Measurements from ENCODE around the gene DUSP5. TPM values are rescaled to one million over a fixed set of nuclear protein-coding genes. Genes with fewer than 3 reads are reported as not detected.

DUSP5 gene
- total RNA-seq, 2 experiments from 2014 or later = 60.9 to 70.7 TPM

DNA sequence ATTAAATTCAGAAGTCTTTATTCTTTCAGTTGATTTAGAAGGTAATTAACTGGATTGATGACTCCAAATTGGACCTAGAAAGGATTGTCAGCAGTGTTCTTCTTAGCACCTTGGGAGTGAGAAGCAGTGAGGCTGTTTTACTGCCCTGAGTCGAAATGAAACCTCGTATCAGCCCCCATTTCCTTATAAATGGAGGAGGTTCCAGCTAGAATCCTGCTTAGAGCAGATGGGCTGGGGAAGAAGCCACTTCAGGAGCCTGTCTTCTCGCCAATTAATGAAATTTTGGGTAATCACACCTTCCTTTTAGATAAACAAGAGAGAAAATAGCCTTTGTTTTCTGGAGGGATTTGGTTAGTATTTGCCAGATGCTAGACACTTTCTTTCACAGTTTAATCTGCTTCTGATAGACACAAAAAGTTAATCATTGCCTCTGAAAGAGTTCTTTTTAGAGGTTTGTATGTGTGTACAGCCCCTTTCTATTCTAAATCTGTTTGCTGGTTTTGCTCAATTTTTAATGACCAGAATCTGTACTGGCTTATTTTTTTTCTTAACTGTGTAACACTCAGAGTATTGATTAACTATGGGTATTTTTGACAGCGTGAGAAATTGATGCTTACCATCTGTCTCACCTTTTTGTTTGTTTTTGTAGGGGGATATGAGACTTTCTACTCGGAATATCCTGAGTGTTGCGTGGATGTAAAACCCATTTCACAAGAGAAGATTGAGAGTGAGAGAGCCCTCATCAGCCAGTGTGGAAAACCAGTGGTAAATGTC is 4.6 kb downstream of the DUSP5 start:
- intact Hi-C loops (cut with DNase I, micrococcal nuclease) = no loop called here
- no peak for ATAC-seq
- Mint-ChIP-seq H3K36me3 (ENCODE audit: low read depth) (peaks cover 82% of the 10 kb centered on the region), H3K27ac (peak overlapping the region; percentile 94), H3K4me3 (peak overlapping the region; percentile 95), H3K4me1 (peaks cover 76% of the 10 kb centered on the region), H3K27me3 (no peaks in the 10 kb centered on the region), H3K9me3 (ENCODE audit: low read depth) (no peaks in the 10 kb centered on the region)
- CTCF ChIA-PET = interaction anchor here (0.5 to 4.2 kb wide), 15 partner anchors 10 to 243 kb away, joined by 3 to 28 read pairs (median 4); partner anchors contain the start of gene SMNDC1
- POLR2A ChIA-PET = interaction anchor here (0.8 to 2.5 kb wide), 5 partner anchors 10 to 293 kb away, joined by 3 to 15 read pairs (median 3); no protein-coding TSS in a partner anchor
- DNase-seq = no peak

DNA sequence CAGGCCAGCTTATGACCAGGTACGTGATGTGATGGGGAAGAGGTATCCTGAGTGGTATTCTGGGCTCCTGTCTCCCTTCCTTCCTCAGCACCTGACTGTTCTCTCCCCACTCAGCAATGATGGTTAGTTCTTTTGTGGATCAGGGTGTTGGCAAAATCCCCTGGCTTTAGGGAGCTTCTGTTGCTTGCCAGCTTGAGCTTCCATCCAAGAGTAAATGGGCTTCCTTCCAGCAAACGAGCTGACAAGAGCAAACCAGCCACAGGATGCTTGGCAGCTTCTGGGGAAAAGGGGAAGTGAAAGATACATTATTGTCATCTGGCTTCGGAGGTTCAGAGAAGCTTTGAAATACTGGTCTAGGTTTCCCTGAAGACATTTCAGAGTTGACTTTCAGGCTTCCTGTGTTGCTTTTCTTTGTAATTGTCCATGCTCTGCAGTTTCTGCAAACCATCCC is 5.2 kb downstream of the DUSP5 start:
- Mint-ChIP-seq H3K36me3 (ENCODE audit: low read depth) (peaks cover 87% of the 10 kb centered on the region), H3K4me3 (peak overlapping the region; percentile 95), H3K27ac (peak overlapping the region; percentile 94), H3K4me1 (peaks cover 79% of the 10 kb centered on the region), H3K9me3 (ENCODE audit: low read depth) (no peaks in the 10 kb centered on the region), H3K27me3 (no peaks in the 10 kb centered on the region)
- peak; percentile 46 for DNase-seq
- peak; percentile 11 for ATAC-seq
- intact Hi-C loops (cut with DNase I, micrococcal nuclease) = loop anchor here in 1 of 2 experiments (1.0 kb wide), 1 partner anchor 77 kb away; no protein-coding TSS in a partner anchor
- POLR2A ChIA-PET = interaction anchor here (0.8 to 2.5 kb wide), 5 partner anchors 9 to 293 kb away, joined by 3 to 15 read pairs (median 3); no protein-coding TSS in a partner anchor
- CTCF ChIA-PET = interaction anchor here (0.5 to 2.9 kb wide), 16 partner anchors 10 to 242 kb away, joined by 3 to 20 read pairs (median 4); partner anchors contain the start of gene SMNDC1

DNA sequence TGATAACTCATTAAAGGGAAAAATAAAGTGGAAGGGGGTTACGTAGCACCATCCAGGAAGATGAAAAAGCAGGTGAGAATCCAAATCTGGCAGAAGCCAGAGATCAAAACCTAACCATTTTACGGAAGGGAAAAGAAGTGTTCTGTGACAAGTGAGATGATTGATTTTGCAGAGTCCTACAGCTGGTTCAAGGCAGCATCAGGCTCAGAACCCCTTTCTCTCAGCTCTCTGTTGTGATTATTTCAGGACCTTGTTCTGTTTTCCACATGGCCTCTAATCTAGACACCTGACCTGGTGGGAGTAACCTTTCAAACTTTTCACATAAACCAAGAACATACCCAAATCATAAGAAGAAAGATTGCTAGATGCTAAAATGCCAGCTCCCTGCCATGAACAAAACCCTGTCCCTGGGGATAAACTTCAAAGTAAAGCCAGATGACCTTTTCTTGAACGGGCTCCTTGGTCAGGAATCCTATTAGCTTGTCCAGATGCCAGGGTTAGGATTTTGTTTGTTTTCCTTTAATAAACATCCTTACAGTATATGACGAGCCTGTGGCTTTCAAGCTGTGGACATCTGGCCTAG is 5.9 kb downstream of the DUSP5 start:
- ChIA-PET POLR2A (interaction anchor here (1.0 to 2.5 kb wide), 4 partner anchors 9 to 189 kb away, joined by 3 to 15 read pairs (median 5); no protein-coding TSS in a partner anchor), CTCF (interaction anchor here (0.9 to 2.9 kb wide), 13 partner anchors 9 to 199 kb away, joined by 3 to 20 read pairs (median 4); partner anchors contain the start of gene SMNDC1)
- H3K27ac Mint-ChIP-seq = peak overlapping the region; percentile 94
- H3K4me3 Mint-ChIP-seq = peak overlapping the region; percentile 95
- intact Hi-C loops (cut with DNase I, micrococcal nuclease) = loop anchor here (1.0 kb wide), 6 partner anchors 9 to 147 kb away; partner anchors contain the start of gene SMC3 (in 1 of the 2)
- no peaks in the 10 kb centered on the region for H3K27me3 Mint-ChIP-seq
- ATAC-seq = no peak
- H3K9me3 Mint-ChIP-seq (ENCODE audit: low read depth) = no peaks in the 10 kb centered on the region
- H3K4me1 Mint-ChIP-seq = peaks cover 84% of the 10 kb centered on the region
- no peak for DNase-seq
- peaks cover 95% of the 10 kb centered on the region for H3K36me3 Mint-ChIP-seq (ENCODE audit: low read depth)

DNA sequence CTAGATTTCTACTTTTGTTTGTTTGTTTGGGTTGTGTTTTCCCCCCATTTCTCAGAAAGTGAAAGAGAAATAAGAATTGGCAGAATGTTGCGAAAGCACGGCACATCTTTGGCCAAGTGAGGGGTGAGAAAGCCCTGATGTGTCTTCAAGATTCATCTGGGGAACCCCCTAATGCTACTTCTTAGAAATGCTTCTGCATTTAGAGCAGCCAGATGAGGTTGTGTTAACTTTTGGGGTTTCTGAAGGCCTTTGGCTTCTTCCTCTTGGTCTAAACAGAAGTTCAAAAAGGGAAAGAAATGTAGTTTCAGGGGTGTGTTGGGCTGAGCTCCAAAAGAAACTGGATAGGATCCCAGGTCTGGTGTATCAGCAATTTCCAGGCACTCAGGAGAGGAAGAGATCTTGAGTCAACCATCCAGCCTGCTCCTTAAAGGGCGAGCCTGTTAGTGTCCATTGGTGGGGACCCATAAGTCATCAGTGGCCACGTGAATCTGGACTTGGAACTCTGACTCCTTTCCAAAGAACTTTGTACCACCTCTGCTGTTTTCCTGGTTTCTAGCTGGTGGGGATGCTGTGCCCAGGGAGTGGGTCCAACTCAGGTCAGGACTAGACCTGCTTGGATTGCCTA is 6.5 kb downstream of the DUSP5 start:
- peak; percentile 81 for DNase-seq
- H3K36me3 Mint-ChIP-seq (ENCODE audit: low read depth) = peaks cover 95% of the 10 kb centered on the region
- peak; percentile 78 for ATAC-seq
- ChIA-PET POLR2A (interaction anchor here (1.0 to 2.5 kb wide), 2 partner anchors 9 to 148 kb away, joined by 3 to 15 read pairs; no protein-coding TSS in a partner anchor), CTCF (interaction anchor here (0.9 to 2.9 kb wide), 14 partner anchors 8 to 199 kb away, joined by 3 to 20 read pairs (median 4); partner anchors contain the start of gene SMNDC1)
- H3K27ac Mint-ChIP-seq = peak overlapping the region; percentile 94
- no peaks in the 10 kb centered on the region for H3K27me3 Mint-ChIP-seq
- H3K4me3 Mint-ChIP-seq = peak overlapping the region; percentile 95
- peaks cover 84% of the 10 kb centered on the region for H3K4me1 Mint-ChIP-seq
- no peaks in the 10 kb centered on the region for H3K9me3 Mint-ChIP-seq (ENCODE audit: low read depth)
- intact Hi-C loops (cut with DNase I, micrococcal nuclease) = loop anchor here (1.0 kb wide), 5 partner anchors 8 to 148 kb away; partner anchors contain the start of gene SMC3 (in 1 of the 2)

DNA sequence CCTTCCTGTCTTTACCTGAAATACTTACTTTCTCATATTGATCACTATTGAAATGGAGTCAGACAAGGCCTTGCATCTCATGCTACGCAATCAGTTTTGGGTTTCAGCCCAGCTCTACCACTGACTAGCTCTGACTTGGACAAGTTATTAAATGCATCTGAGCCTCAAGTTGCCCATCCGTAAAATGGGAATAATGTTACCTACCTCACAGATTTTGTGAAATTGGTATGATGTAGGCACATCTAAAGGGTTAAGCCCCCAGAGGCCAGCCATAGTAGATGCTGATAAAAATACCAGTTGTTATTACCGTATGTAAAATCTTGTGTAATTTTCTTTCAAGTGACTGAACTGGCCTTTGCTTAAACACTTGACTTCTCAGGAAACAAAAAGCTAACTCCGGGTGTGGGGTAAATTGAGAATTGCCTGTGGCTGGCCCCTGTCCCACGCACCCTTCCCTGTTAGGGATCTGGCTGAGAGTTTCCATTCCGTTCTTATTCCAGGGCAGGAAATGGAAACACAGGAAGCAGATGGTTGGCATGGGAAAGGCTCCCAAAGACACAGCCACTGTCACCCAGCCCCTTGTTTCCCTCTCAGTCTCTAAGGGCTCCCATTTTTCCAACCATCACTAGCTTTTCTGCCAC is 7.5 kb downstream of the DUSP5 start:
- Mint-ChIP-seq H3K4me3 (no peak overlapping the region), H3K9me3 (ENCODE audit: low read depth) (no peaks in the 10 kb centered on the region), H3K4me1 (peaks cover 78% of the 10 kb centered on the region), H3K27ac (peak overlapping the region; percentile 94), H3K27me3 (no peaks in the 10 kb centered on the region), H3K36me3 (ENCODE audit: low read depth) (peaks cover 96% of the 10 kb centered on the region)
- ChIA-PET POLR2A (interaction anchor here (2.5 kb wide), 1 partner anchor 149 kb away, joined by 15 read pairs; no protein-coding TSS in a partner anchor), CTCF (interaction anchor here (0.8 to 2.9 kb wide), 10 partner anchors 9 to 395 kb away, joined by 3 to 20 read pairs (median 4); no protein-coding TSS in a partner anchor)
- DNase-seq (no peak), ATAC-seq (no peak)
- intact Hi-C loops (cut with DNase I, micrococcal nuclease) = no loop called here

DNA sequence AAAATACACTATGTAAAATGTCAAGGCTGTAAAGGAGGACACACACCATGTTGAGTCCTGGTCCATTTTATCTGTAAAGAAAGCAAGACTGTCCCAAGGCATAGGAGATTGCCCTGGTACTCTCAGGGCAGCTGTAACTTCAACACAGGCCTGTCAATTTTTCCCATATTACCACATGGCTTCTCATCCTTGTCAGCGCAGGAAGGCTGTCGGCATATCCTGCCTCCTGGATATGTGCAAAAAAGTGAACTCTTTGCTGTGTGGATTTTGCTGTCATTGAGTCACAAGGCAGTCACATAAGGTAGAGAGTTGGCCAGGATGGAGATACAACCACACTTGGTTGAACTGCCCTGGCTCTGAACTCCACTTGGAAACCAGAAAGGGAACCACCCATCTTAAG is 8.7 kb downstream of the DUSP5 start:
- ATAC-seq = no peak
- Mint-ChIP-seq H3K4me1 (peaks cover 78% of the 10 kb centered on the region), H3K27me3 (no peaks in the 10 kb centered on the region), H3K36me3 (ENCODE audit: low read depth) (peaks cover 97% of the 10 kb centered on the region), H3K27ac (no peak overlapping the region), H3K4me3 (no peak overlapping the region), H3K9me3 (ENCODE audit: low read depth) (no peaks in the 10 kb centered on the region)
- intact Hi-C loops (cut with DNase I, micrococcal nuclease) = no loop called here
- ChIA-PET POLR2A (no interaction called here), CTCF (interaction anchor here (0.9 to 1.9 kb wide), 3 partner anchors 8 to 196 kb away, joined by 3 to 5 read pairs (median 4); no protein-coding TSS in a partner anchor)
- no peak for DNase-seq

DNA sequence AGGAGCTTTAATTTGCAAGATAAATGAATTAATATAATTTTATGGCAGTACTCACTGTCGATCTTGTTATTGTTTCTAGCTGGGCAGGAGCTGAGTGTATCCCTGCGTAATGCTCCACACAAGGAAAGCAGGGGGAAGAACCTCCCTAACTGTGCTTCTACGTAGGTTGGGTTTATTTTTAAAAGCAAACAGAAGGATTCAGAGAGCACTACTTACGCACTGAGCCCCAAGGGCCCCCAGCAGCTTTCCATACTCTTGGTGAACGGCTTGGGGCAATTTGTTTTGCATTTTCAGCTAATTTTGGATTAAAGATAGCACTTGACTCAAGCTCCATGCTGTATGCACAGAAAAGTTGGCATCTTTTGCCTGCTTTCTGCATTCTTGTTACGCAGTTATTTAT is 9.6 kb downstream of the DUSP5 start:
- intact Hi-C loops (cut with DNase I, micrococcal nuclease) = no loop called here
- CTCF ChIA-PET = interaction anchor here (0.7 to 1.8 kb wide), 4 partner anchors 12 to 133 kb away, joined by 3 to 9 read pairs (median 4); no protein-coding TSS in a partner anchor
- Mint-ChIP-seq H3K4me1 (peaks cover 78% of the 10 kb centered on the region), H3K27me3 (no peaks in the 10 kb centered on the region), H3K36me3 (ENCODE audit: low read depth) (peaks cover 100% of the 10 kb centered on the region), H3K27ac (no peak overlapping the region), H3K9me3 (ENCODE audit: low read depth) (no peaks in the 10 kb centered on the region), H3K4me3 (no peak overlapping the region)
- ATAC-seq (no peak), DNase-seq (no peak)
- POLR2A ChIA-PET = no interaction called here

DNA sequence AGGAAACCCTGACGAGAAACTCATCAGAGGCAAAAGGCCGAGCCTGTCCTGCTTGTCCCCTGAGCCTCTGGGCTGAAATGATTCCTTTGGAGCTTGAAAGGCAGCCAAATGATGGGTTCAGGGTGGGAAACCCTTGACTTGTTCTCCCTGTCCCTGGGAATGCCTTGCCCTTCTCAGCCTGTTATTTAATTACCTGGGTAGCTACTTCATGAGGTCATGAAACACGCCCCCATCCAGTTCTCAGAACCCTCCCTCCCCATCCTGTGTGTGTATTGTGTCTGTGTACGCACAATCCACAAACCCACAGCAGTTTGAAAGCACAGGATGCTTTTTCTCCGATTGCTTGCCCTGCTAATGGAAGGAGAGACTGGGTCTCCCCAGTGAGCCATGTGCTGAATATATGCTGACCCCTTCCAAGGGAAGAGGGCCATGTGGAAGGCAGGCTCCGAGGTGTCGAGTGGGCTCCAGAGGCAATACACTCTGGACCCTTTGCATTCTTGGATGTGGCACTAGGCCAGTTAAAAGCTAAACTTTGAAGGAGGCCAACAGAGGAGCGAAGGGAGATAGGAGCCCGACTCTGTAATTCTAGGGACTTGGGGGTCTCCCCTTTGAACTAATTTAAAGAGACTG is 10.6 kb downstream of the DUSP5 start:
- H3K27me3 Mint-ChIP-seq = no peaks in the 10 kb centered on the region
- peaks cover 78% of the 10 kb centered on the region for H3K4me1 Mint-ChIP-seq
- intact Hi-C loops (cut with DNase I, micrococcal nuclease) = no loop called here
- no peak for DNase-seq
- H3K9me3 Mint-ChIP-seq (ENCODE audit: low read depth) = no peaks in the 10 kb centered on the region
- no peak overlapping the region for H3K27ac Mint-ChIP-seq
- peaks cover 100% of the 10 kb centered on the region for H3K36me3 Mint-ChIP-seq (ENCODE audit: low read depth)
- POLR2A ChIA-PET = no interaction called here
- no peak overlapping the region for H3K4me3 Mint-ChIP-seq
- no peak for ATAC-seq
- CTCF ChIA-PET = interaction anchor here (0.5 to 1.8 kb wide), 3 partner anchors 10 to 232 kb away, joined by 3 to 9 read pairs (median 3); no protein-coding TSS in a partner anchor

DNA sequence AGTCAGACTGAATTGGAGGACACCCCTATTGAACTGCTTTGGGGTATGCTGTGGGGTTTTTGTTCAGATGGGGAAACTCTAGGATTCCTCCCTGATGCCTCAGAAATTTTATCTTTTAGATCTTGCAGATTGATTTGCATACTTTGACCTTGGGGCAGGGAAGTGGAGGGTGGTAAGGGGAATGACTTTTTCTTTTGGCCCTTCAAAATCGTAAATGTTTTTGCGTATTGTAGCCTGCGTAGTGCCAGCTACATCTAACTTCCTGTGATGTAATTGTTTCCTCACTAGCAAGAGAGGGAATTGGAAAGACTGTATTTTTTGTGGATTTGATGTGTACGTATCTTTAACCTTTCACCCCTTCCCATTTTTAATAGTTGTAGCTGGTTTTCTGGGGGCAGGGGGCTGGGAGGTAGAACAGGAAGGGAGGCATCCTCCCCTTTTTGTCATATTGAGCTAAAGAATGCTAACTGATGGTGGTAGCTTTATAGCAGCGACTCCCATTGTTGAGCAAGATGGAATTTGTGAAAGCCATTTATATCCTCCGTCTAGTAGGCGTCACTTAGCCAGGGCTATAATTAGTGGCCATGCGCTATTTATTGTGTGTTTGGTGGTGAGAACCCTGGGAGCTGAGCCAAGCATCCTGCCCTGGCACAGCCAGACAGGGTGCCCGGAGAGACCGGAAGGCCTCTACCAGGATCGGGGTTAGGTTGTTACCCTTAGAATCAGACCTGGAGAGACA is 11.3 kb downstream of the DUSP5 start:
- no peak overlapping the region for H3K4me3 Mint-ChIP-seq
- peaks cover 78% of the 10 kb centered on the region for H3K4me1 Mint-ChIP-seq
- no peaks in the 10 kb centered on the region for H3K27me3 Mint-ChIP-seq
- DNase-seq = no peak
- no peak for ATAC-seq
- H3K27ac Mint-ChIP-seq = no peak overlapping the region
- ChIA-PET CTCF (interaction anchor here (0.7 to 1.4 kb wide), 3 partner anchors 11 to 155 kb away, joined by 3 read pairs; no protein-coding TSS in a partner anchor), POLR2A (no interaction called here)
- intact Hi-C loops (cut with DNase I, micrococcal nuclease) = no loop called here
- no peaks in the 10 kb centered on the region for H3K9me3 Mint-ChIP-seq (ENCODE audit: low read depth)
- H3K36me3 Mint-ChIP-seq (ENCODE audit: low read depth) = peaks cover 100% of the 10 kb centered on the region

Measured in activated CD4-positive, alpha-beta T cell treated with anti-CD3 and anti-CD28 coated beads for 36 hours (primary cell).